K562 (cell line): ENCODE measurements around the gene TMEM185B. TPM values are rescaled to one million over a fixed set of nuclear protein-coding genes. Genes with fewer than 3 reads are reported as not detected.

Source experiments
- ATAC-seq: fragments of 200-7000 bp; cut with Tn5 transposase; 3 replicates; pipeline ENCODE4 v1.9.1; 2020; ENCODE audit warnings: moderate library complexity
- BruUV-seq: library from RNA; stranded (reverse); fragments of 400-500 nt; replicated peaks from 2 replicates; lab custom pipeline; 2021; lab: Mats Ljungman, UMichigan
- CTCF ChIA-PET: fragments of 300-600 bp; formaldehyde crosslinking; extraction: SDS; loops from one replicate; lab custom pipeline; 2021; ENCODE audit warnings: low intra/inter-chr PET ratio; lab: Yijun Ruan, JAX
- POLR2A ChIA-PET: fragments of 300-600, 350-650 bp; sonication (Branson Sonifier 250); formaldehyde crosslinking; extraction: SDS; loops from one replicate; lab custom pipeline; 2021; ENCODE audit warnings: antibody characterized with exemption, inconsistent platforms; lab: Yijun Ruan, JAX
- DNase-seq, 4 experiments: peaks; one replicate each; pipeline versions ENCODE4 v3.0.0 to v3.0.0-alpha.2; 2011 to 2018; ENCODE audit warnings: low spot score in 3 of 4, mixed read lengths in 3 of 4; ENCODE audit errors: extremely low read depth in 1 of 4
- FAIRE-seq: peaks from 2 replicates; lab custom pipeline; 2011; peaks lifted over from hg19 to GRCh38; lab: Jason Lieb, UNC
- H2AFZ ChIP-seq: 2 replicates; pipeline ENCODE4 v1.6.0; 2011; ENCODE audit warnings: low read depth, low read length, control low read depth, inconsistent platforms
- H3K27ac ChIP-seq: fragments of 200-600 bp; 3 replicates; pipeline ENCODE4 v1.8.0; 2011; ENCODE audit warnings: low read depth, mild to moderate bottlenecking, control low read depth, inconsistent platforms, low read length, moderate library complexity, mixed read lengths; ENCODE audit errors: extremely low read depth
- H3K27me3 ChIP-seq, 2 experiments: fragments of 300-600 bp in 1 of 2; 2 replicates in 1 of 2; 3 replicates in 1 of 2; pipeline versions ENCODE4 v1.6.0 to v1.8.0; 2011; ENCODE audit warnings: inconsistent platforms in 2 of 2, low read length in 2 of 2, mild to moderate bottlenecking in 1 of 2, mixed read lengths in 1 of 2, moderate library complexity in 1 of 2; ENCODE audit not compliant: control insufficient read depth in 2 of 2, insufficient read depth in 2 of 2
- H3K36me3 ChIP-seq: fragments of 300-600 bp; 3 replicates; pipeline ENCODE4 v1.8.0; 2011; ENCODE audit warnings: mild to moderate bottlenecking, low read length, inconsistent platforms; ENCODE audit not compliant: control insufficient read depth, insufficient read depth
- H3K4me1 ChIP-seq, 2 experiments: fragments of 200-600 bp in 1 of 2; replicated peaks in 1 of 2; 2 replicates in 1 of 2; 3 replicates in 1 of 2; pipeline versions ENCODE4 v1.5.1 to v1.8.0; 2011; ENCODE audit warnings: inconsistent platforms in 2 of 2, low read length in 2 of 2, mild to moderate bottlenecking in 1 of 2, mixed read lengths in 1 of 2, moderate library complexity in 1 of 2; ENCODE audit not compliant: control insufficient read depth in 2 of 2, insufficient read depth in 2 of 2
- H3K4me2 ChIP-seq: 2 replicates; pipeline ENCODE4 v1.6.1; 2011; ENCODE audit warnings: low read length, control low read depth, inconsistent platforms, mixed read lengths; ENCODE audit not compliant: insufficient read depth
- H3K4me3 ChIP-seq: fragments of 200-600 bp; sonication (generic), shearing (Covaris generic); 2 replicates; pipeline ENCODE4 v1.5.1; 2016; ENCODE audit warnings: control low read depth, inconsistent platforms
- H3K79me2 ChIP-seq: fragments of 200-600 bp; 3 replicates; pipeline ENCODE4 v1.8.0; 2011; ENCODE audit warnings: low read length, inconsistent platforms; ENCODE audit not compliant: control insufficient read depth, insufficient read depth
- H3K9ac ChIP-seq, 2 experiments: 2 replicates each; pipeline versions ENCODE4 v1.6.0 to v1.6.1; 2011; ENCODE audit warnings: low read depth in 2 of 2, low read length in 2 of 2, control low read depth in 1 of 2, inconsistent platforms in 1 of 2, mild to moderate bottlenecking in 1 of 2, mixed read lengths in 1 of 2; ENCODE audit not compliant: insufficient read depth in 1 of 2
- H3K9me1 ChIP-seq: one replicate; pipeline ENCODE4 v1.6.0; 2011; ENCODE audit warnings: inconsistent platforms, mild to moderate bottlenecking, low read length, moderate library complexity; ENCODE audit not compliant: control insufficient read depth, insufficient read depth
- H3K9me3 ChIP-seq: replicated peaks from 2 replicates; pipeline ENCODE4 v1.5.1; 2011; ENCODE audit warnings: low read depth, low read length, inconsistent platforms; ENCODE audit not compliant: control insufficient read depth, insufficient read depth
- H4K20me1 ChIP-seq: replicated peaks from 2 replicates; pipeline ENCODE4 v1.6.1; 2011; ENCODE audit warnings: low read length, inconsistent platforms, mixed read lengths; ENCODE audit not compliant: control insufficient read depth, insufficient read depth
- GATAD2A ChIP-seq: fragments of 450-650 bp; IDR thresholded peaks from 2 replicates; pipeline ENCODE4 v1.6.1; 2017
- TAF15 ChIP-seq: fragments of 200-400 bp; formaldehyde crosslinking; IDR thresholded peaks from 2 replicates; pipeline ENCODE4 v1.6.1; 2017; ENCODE audit warnings: mild to moderate bottlenecking, low read depth, low read length, moderate library complexity
- WGBS: fragments of 100-300 bp; shearing (Covaris generic); methylation state at CpG from one replicate; pipeline ENCODE4 v1.1.6; 2016; ENCODE audit warnings: low coverage, mixed read lengths; ENCODE audit not compliant: insufficient coverage; ENCODE audit errors: missing lambda C conversion rate; 5-methylcytosine and 5-hydroxymethylcytosine counted together
- in situ Hi-C: fragments of 300-500 bp; cut with MboI; formaldehyde crosslinking; loops from 4 replicates; pipeline ENCODE4 v1.15.0; 2018; ENCODE audit warnings: inconsistent platforms, mixed read lengths
- intact Hi-C: fragments of 100-400 bp; cut with micrococcal nuclease; formaldehyde crosslinking; loops from 2 replicates; pipeline ENCODE4 v1.14.2; 2022
- polyA plus RNA-seq, 8 experiments: library from polyadenylated mRNA; depleted of rRNA in 4 of 8; stranded (reverse) in 5 of 8; unstranded in 3 of 8; fragments of >200 nt; fragmentation: Nextera tagmentation in 2 of 8; fragmentation: Illumina TruSeq in 1 of 8; extraction: Ambion mirVana in 2 of 8; extraction: Trizol in 1 of 8; gene quantifications; 2 replicates each; pipeline versions ENCODE4 v1.2.1 to v1.2.3, GENCODE V29; 2011 to 2014; ENCODE audit warnings: inconsistent platforms in 1 of 8, missing spikeins in 1 of 8
- total RNA-seq, 7 experiments: library from RNA; depleted of rRNA in 6 of 7; stranded (reverse); fragments of >200 nt in 6 of 7; fragmentation: Illumina TruSeq in 2 of 7; extraction: Trizol in 2 of 7; gene quantifications; 2 replicates each; pipeline versions ENCODE4 v1.2.1 to v1.2.3, GENCODE V29; 2011 to 2021; ENCODE audit warnings: low replicate concordance in 1 of 7
- TF ChIP-seq, protein P1 (sequence below): fragments of 250-450 bp; sonication (Bioruptor Pico); IDR thresholded peaks from 2 replicates; pipeline ENCODE4 v1.8.0; 2021; ENCODE audit warnings: mild to moderate bottlenecking, moderate library complexity
- TF ChIP-seq, protein P2 (sequence below): fragments of 450-650 bp; formaldehyde crosslinking; IDR thresholded peaks from 2 replicates; pipeline ENCODE4 v1.4.0; 2020; ENCODE audit warnings: mild to moderate bottlenecking, moderate library complexity
- TF ChIP-seq, protein P3 (sequence below): sonication (generic); formaldehyde crosslinking; IDR thresholded peaks from 2 replicates; pipeline ENCODE4 v1.8.1; 2023; ENCODE audit warnings: mild to moderate bottlenecking, missing genetic modification reagents, moderate library complexity
- TF ChIP-seq, protein P4 (sequence below), 2 experiments: fragments of 450-650 bp; IDR thresholded peaks; 2 replicates each; pipeline ENCODE4 v1.6.1; 2016; ENCODE audit warnings: mild to moderate bottlenecking in 2 of 2, borderline replicate concordance in 1 of 2, low read depth in 1 of 2, moderate library complexity in 1 of 2
- TF ChIP-seq, protein P5 (sequence below): sonication (generic); formaldehyde crosslinking; IDR thresholded peaks from 2 replicates; pipeline ENCODE4 v1.8.0; 2022; ENCODE audit warnings: missing genetic modification reagents, mild to moderate bottlenecking, moderate library complexity, borderline replicate concordance

TMEM185B gene
- total and polyA plus RNA-seq, 9 of the 15 experiments (the other 6 are each of a cell fraction or from before 2014, with no cell fraction given): 2.9 to 28.2 (median 11.5) TPM

DNA sequence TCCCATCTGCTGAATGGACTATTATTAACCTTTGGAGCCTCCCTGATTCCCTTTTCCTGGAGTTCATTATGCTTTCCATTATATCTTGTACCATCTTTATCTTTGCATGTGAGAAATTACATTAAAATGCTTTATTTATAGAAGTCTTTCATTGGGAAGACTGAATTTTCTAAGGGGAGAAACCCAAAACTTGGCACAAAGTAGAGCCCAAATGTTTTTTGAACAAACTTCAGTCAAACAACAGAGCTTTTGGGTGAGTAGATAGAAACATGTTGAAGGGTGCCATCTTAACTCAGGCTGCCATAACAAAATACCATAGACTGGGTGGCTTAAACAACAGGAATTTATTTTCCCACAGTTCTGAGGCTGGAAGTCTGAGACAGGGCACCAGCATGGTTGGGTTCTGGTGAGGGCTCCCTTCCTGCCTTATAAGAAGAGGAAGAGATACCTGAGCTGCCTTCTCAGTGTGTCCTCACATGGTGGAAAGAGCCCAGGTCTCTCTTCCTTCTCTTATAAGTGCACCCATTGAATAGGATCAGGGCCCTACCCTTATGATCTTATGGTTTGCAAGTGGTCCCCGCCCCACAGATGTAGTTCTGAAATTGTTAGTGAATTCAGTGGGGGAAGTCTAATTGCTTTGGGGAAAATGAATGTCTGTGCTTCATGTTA is 48.6 kb upstream of the TMEM185B start:
- no peaks in the 10 kb centered on the region for H3K9me1 ChIP-seq
- peaks cover 41% of the 10 kb centered on the region; the same call in 2 of the 3 replicates for H3K79me2 ChIP-seq
- no TSS peak for BruUV-seq
- H3K36me3 ChIP-seq: peaks cover 5% of the 10 kb centered on the region; the same call in 1 of the 3 replicates
- WGBS: 77% methylated on average over 1 of the region's 1 CpG
- no peak for DNase-seq
- POLR2A ChIA-PET: interaction anchor here (1.7 kb wide), 1 partner anchor 14 kb away, joined by 4 read pairs; no protein-coding TSS in a partner anchor
- H2AFZ ChIP-seq: no peak overlapping the region
- intact Hi-C loops: no loop called here
- H3K27ac ChIP-seq: no peak overlapping the region
- H3K9me3 ChIP-seq: peaks cover 18% of the 10 kb centered on the region
- no peak overlapping the region for H3K9ac ChIP-seq
- FAIRE-seq: no peak
- no peaks in the 10 kb centered on the region for H3K27me3 ChIP-seq
- no peaks in the 10 kb centered on the region for H4K20me1 ChIP-seq
- no peak for ATAC-seq
- no peak overlapping the region for H3K4me2 ChIP-seq
- in situ Hi-C loops: no loop called here
- no peak overlapping the region for H3K4me3 ChIP-seq
- peaks cover 0 to 8% of the 10 kb centered on the region in 2 experiments; a peak in 2 of 5 replicates for H3K4me1 ChIP-seq
- CTCF ChIA-PET: no interaction called here
- TF ChIP-seq, protein P1, sequence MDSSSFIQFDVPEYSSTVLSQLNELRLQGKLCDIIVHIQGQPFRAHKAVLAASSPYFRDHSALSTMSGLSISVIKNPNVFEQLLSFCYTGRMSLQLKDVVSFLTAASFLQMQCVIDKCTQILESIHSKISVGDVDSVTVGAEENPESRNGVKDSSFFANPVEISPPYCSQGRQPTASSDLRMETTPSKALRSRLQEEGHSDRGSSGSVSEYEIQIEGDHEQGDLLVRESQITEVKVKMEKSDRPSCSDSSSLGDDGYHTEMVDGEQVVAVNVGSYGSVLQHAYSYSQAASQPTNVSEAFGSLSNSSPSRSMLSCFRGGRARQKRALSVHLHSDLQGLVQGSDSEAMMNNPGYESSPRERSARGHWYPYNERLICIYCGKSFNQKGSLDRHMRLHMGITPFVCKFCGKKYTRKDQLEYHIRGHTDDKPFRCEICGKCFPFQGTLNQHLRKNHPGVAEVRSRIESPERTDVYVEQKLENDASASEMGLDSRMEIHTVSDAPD (CRISPR knock-in tag): no peak
- no peak for TF ChIP-seq GATAD2A
- no peak for TF ChIP-seq TAF15
- TF ChIP-seq, protein P2, sequence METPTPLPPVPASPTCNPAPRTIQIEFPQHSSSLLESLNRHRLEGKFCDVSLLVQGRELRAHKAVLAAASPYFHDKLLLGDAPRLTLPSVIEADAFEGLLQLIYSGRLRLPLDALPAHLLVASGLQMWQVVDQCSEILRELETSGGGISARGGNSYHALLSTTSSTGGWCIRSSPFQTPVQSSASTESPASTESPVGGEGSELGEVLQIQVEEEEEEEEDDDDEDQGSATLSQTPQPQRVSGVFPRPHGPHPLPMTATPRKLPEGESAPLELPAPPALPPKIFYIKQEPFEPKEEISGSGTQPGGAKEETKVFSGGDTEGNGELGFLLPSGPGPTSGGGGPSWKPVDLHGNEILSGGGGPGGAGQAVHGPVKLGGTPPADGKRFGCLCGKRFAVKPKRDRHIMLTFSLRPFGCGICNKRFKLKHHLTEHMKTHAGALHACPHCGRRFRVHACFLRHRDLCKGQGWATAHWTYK (CRISPR knock-in tag): no peak
- TF ChIP-seq, protein P3, sequence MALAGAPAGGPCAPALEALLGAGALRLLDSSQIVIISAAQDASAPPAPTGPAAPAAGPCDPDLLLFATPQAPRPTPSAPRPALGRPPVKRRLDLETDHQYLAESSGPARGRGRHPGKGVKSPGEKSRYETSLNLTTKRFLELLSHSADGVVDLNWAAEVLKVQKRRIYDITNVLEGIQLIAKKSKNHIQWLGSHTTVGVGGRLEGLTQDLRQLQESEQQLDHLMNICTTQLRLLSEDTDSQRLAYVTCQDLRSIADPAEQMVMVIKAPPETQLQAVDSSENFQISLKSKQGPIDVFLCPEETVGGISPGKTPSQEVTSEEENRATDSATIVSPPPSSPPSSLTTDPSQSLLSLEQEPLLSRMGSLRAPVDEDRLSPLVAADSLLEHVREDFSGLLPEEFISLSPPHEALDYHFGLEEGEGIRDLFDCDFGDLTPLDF (CRISPR knock-in tag): no peak
- TF ChIP-seq, protein P4, sequence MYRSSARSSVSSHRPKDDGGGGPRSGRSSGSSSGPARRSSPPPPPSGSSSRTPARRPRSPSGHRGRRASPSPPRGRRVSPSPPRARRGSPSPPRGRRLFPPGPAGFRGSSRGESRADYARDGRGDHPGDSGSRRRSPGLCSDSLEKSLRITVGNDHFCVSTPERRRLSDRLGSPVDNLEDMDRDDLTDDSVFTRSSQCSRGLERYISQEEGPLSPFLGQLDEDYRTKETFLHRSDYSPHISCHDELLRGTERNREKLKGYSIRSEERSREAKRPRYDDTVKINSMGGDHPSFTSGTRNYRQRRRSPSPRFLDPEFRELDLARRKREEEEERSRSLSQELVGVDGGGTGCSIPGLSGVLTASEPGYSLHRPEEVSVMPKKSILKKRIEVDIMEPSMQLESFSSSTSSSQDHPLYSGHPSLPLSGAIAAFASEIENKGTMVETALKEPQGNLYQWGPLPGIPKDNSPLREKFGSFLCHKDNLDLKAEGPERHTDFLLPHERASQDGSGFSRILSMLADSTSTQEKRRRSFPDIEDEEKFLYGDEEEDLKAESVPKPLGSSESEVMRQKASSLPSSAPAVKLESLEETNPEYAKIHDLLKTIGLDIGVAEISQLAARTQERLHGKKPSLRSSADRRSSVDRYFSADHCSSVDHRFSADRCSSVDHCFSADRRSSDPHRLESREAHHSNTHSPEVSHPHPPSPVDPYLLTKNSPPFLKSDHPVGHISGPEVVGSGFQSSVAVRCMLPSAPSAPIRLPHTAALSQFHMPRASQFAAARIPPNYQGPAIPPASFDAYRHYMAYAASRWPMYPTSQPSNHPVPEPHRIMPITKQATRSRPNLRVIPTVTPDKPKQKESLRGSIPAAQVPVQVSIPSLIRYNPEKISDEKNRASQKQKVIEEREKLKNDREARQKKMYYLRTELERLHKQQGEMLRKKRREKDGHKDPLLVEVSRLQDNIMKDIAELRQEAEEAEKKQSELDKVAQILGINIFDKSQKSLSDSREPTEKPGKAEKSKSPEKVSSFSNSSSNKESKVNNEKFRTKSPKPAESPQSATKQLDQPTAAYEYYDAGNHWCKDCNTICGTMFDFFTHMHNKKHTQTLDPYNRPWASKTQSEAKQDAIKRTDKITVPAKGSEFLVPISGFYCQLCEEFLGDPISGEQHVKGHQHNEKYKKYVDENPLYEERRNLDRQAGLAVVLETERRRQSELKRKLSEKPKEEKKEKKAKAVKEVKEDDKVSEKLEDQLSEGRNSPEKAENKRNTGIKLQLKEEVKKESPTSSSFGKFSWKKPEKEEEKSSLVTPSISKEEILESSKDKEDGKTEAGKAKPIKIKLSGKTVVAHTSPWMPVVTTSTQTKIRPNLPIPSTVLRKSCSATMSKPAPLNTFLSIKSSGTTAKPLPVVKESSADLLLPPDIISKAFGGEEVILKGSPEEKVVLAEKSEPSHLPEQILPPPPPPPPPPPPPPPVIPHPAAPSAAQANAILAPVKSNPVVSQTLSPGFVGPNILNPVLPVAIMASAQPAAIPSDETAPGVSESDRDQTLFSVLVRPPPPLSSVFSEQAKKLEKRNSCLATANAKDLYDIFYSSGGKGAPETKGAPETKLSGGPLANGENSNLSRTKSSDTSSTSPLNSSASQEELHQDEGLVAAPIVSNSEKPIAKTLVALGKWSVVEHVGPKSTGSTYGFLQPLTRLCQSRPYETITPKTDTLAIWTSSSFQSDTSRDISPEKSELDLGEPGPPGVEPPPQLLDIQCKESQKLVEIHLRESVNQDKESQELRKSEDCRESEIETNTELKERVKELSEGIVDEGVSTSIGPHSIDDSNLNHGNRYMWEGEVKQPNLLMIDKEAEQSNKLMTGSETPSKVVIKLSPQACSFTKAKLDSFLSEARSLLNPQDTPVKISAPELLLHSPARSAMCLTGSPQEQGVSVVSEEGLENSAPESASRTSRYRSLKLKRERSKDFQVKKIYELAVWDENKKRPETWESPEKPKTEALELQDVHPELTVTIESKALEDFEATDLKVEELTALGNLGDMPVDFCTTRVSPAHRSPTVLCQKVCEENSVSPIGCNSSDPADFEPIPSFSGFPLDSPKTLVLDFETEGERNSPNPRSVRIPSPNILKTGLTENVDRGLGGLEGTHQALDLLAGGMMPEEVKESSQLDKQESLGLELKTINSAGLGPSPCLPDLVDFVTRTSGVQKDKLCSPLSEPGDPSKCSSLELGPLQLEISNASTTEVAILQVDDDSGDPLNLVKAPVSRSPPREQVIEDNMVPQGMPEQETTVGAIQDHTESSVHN (IDR thresholded peaks at IDR 0.05; ENCODE audit: borderline replicate concordance in 1 of 2, low read depth in 1 of 2): no peak
- TF ChIP-seq, protein P5, sequence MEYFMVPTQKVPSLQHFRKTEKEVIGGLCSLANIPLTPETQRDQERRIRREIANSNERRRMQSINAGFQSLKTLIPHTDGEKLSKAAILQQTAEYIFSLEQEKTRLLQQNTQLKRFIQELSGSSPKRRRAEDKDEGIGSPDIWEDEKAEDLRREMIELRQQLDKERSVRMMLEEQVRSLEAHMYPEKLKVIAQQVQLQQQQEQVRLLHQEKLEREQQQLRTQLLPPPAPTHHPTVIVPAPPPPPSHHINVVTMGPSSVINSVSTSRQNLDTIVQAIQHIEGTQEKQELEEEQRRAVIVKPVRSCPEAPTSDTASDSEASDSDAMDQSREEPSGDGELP (CRISPR knock-in tag): no peak
